Body of pancreas (tissue), 4 donors: ENCODE data around the gene MMP3.

Source experiments
- CTCF ChIP-seq, 7 experiments: fragments of 450-650 bp in 4 of 7; fragments of 200-600 bp in 3 of 7; sonication (generic) in 3 of 7; IDR thresholded peaks; one replicate each; pipeline ENCODE4 v1.5.1; 2016 to 2019; ENCODE audit warnings: antibody characterized with exemption in 7 of 7
- POLR2A ChIP-seq, 3 donors: fragments of 450-650 bp; IDR thresholded peaks; one replicate each; pipeline ENCODE4 v1.6.1; 2016; ENCODE audit warnings: antibody characterized with exemption in 3 of 3, mild to moderate bottlenecking in 2 of 3

- TF ChIP-seq POLR2A (IDR thresholded peaks at IDR 0.05): no peak
- TF ChIP-seq CTCF (IDR thresholded peaks at IDR 0.05): no peak
Observed at GRCh38 chr11:102891736-102892135, 48.3 kb upstream of the MMP3 start.
